Upper lobe of right lung (tissue), 1 donor: ENCODE results near the gene ANKRD36B. TPM values are rescaled to one million over a fixed set of nuclear protein-coding genes. Genes with fewer than 3 reads are reported as not detected.
"Not testable (repeated sequence)": the region's sequence is repeated elsewhere in the genome, so short reads cannot be mapped to it uniquely, and the experiment has no call there.

Experiments used
- ATAC-seq: fragments of 200-7000 bp; cut with Tn5 transposase; one replicate; pipeline ENCODE4 v1.9.1; 2020; ENCODE audit warnings: mild to moderate bottlenecking, moderate library complexity
- DNase-seq: peaks from one replicate; pipeline ENCODE4 v3.0.0-alpha.2; 2020
- H3K27ac ChIP-seq: fragments of 200-600 bp; one replicate; pipeline ENCODE4 v1.8.0; 2022
- H3K27me3 ChIP-seq: fragments of 200-600 bp; one replicate; pipeline ENCODE4 v1.8.0; 2022; ENCODE audit warnings: mild to moderate bottlenecking
- H3K36me3 ChIP-seq: fragments of 200-600 bp; one replicate; pipeline ENCODE4 v1.8.0; 2022
- H3K4me1 ChIP-seq: fragments of 200-600 bp; one replicate; pipeline ENCODE4 v1.8.0; 2022
- H3K4me3 ChIP-seq: fragments of 200-600 bp; one replicate; pipeline ENCODE4 v1.8.0; 2022; ENCODE audit warnings: mild to moderate bottlenecking
- H3K9me3 ChIP-seq: fragments of 200-600 bp; one replicate; pipeline ENCODE4 v1.8.0; 2022
- CTCF ChIP-seq: fragments of 200-600 bp; IDR thresholded peaks from one replicate; pipeline ENCODE4 v1.8.0; 2022; ENCODE audit warnings: antibody characterized with exemption
- intact Hi-C: fragments of 100-400 bp; cut with DNase I; formaldehyde crosslinking; loops from one replicate; pipeline ENCODE4 v1.11.0; 2022
- total RNA-seq: library from RNA; stranded (reverse); fragmentation: NEBNext Ultra II Directional; extraction: Animal tissue kit (Norgen Biotek cat#: 25700); gene quantifications from one replicate; pipeline ENCODE4 v1.2.1, GENCODE V29; 2021
- donor health status: DM: no; HTN: yes; CAD: no; lungs with severe emphysema.

ANKRD36B gene
- total RNA-seq, 1 donor from 2014 or later, result 17.4 TPM

GRCh38 chr2:97601537-97601936 is 11.9 kb upstream of the ANKRD36B start:
- DNase-seq, H3K27me3 ChIP-seq, ATAC-seq, H3K27ac ChIP-seq, H3K4me1 ChIP-seq, H3K4me3 ChIP-seq, intact Hi-C loops, H3K36me3 ChIP-seq, H3K9me3 ChIP-seq: not testable (repeated sequence)

- H3K36me3 ChIP-seq, H3K4me1 ChIP-seq, H3K4me3 ChIP-seq, H3K27me3 ChIP-seq, ATAC-seq, DNase-seq, H3K27ac ChIP-seq, intact Hi-C loops, H3K9me3 ChIP-seq: not testable (repeated sequence)
Observed at GRCh38 chr2:97596180-97596579, 6.5 kb upstream of the ANKRD36B start.

GRCh38 chr2:97593520-97593919 is 3.8 kb upstream of the ANKRD36B start:
- H3K36me3 ChIP-seq, result not testable (repeated sequence)

GRCh38 chr2:97590515-97591394 is 1.1 kb upstream of the ANKRD36B start:
- ATAC-seq (peak; percentile 97), DNase-seq (peak; percentile 81)
- Histone ChIP-seq H3K27ac (peak overlapping the region; percentile 90), H3K4me3 (peak overlapping the region; percentile 61)
- intact Hi-C loops, H3K36me3 ChIP-seq, H3K27me3 ChIP-seq, H3K9me3 ChIP-seq, H3K4me1 ChIP-seq: not testable (repeated sequence)
- peak; percentile 89 for TF ChIP-seq CTCF

More at GRCh38 chr2:97593520-97593919, 3.8 kb upstream of the ANKRD36B start:
- intact Hi-C loops, DNase-seq, H3K9me3 ChIP-seq, H3K4me3 ChIP-seq, H3K4me1 ChIP-seq, H3K27ac ChIP-seq, ATAC-seq, H3K27me3 ChIP-seq: not testable (repeated sequence)

GRCh38 chr2:97589257-97589597 is 450 bp downstream of the ANKRD36B start:
- intact Hi-C loops, DNase-seq, H3K36me3 ChIP-seq, ATAC-seq, H3K9me3 ChIP-seq, H3K27me3 ChIP-seq, H3K4me1 ChIP-seq: not testable (repeated sequence)
- Histone ChIP-seq H3K4me3 (peak overlapping the region; percentile 57), H3K27ac (peak overlapping the region; percentile 58)

- ATAC-seq, intact Hi-C loops, H3K9me3 ChIP-seq, H3K4me3 ChIP-seq, H3K27me3 ChIP-seq, DNase-seq, H3K36me3 ChIP-seq, H3K27ac ChIP-seq, H3K4me1 ChIP-seq: not testable (repeated sequence)
Observed at GRCh38 chr2:97565674-97566073, 24.0 kb downstream of the ANKRD36B start.

GRCh38 chr2:97552406-97552805 is 37.3 kb downstream of the ANKRD36B start:
- H3K9me3 ChIP-seq, intact Hi-C loops, H3K4me3 ChIP-seq, H3K4me1 ChIP-seq, ATAC-seq, DNase-seq, H3K27ac ChIP-seq, H3K27me3 ChIP-seq: not testable (repeated sequence)
- H3K36me3 ChIP-seq, result peaks cover 33% of the 10 kb centered on the region

GRCh38 chr2:97550498-97550897 is 39.2 kb downstream of the ANKRD36B start:
- intact Hi-C loops, H3K27ac ChIP-seq, DNase-seq, H3K27me3 ChIP-seq, ATAC-seq, H3K9me3 ChIP-seq, H3K4me3 ChIP-seq, H3K4me1 ChIP-seq: not testable (repeated sequence)
- peaks cover 25% of the 10 kb centered on the region for H3K36me3 ChIP-seq

- H3K4me3 ChIP-seq, H3K4me1 ChIP-seq, ATAC-seq, H3K27ac ChIP-seq, H3K27me3 ChIP-seq, DNase-seq, intact Hi-C loops, H3K9me3 ChIP-seq: not testable (repeated sequence)
- peaks cover 10% of the 10 kb centered on the region for H3K36me3 ChIP-seq
Observed at GRCh38 chr2:97549058-97549457, 40.6 kb downstream of the ANKRD36B start.

- DNase-seq, intact Hi-C loops, ATAC-seq, H3K27ac ChIP-seq, H3K4me1 ChIP-seq, H3K9me3 ChIP-seq, H3K4me3 ChIP-seq, H3K27me3 ChIP-seq, H3K36me3 ChIP-seq: not testable (repeated sequence)
Observed at GRCh38 chr2:97548536-97548935, 41.1 kb downstream of the ANKRD36B start.
